Hepatocyte (in vitro differentiated cells): ENCODE data around the gene CD99L2. TPM values are rescaled to one million over a fixed set of nuclear protein-coding genes. Genes with fewer than 3 reads are reported as not detected.

ENCODE experiments used
- DNase-seq: peaks from one replicate; pipeline ENCODE4 v3.0.0-alpha.2; 2016; ENCODE audit warnings: low spot score
- H2AFZ ChIP-seq: fragments of 200-600 bp; sonication (generic); 2 replicates; pipeline ENCODE4 v1.6.0; 2016; ENCODE audit warnings: antibody characterized with exemption, mild to moderate bottlenecking
- H3K27ac ChIP-seq: fragments of 200-600 bp; sonication (generic); 2 replicates; pipeline ENCODE4 v1.5.1; 2016; ENCODE audit warnings: mild to moderate bottlenecking
- H3K27me3 ChIP-seq: fragments of 200-600 bp; sonication (generic); 2 replicates; pipeline ENCODE4 v1.6.1; 2016
- H3K36me3 ChIP-seq: fragments of 200-600 bp; sonication (generic); replicated peaks from 2 replicates; pipeline ENCODE4 v1.5.1; 2016; ENCODE audit warnings: low read depth; ENCODE audit not compliant: insufficient read depth
- H3K4me1 ChIP-seq: fragments of 200-600 bp; sonication (generic); 2 replicates; pipeline ENCODE4 v1.5.1; 2016; ENCODE audit warnings: mild to moderate bottlenecking, moderate library complexity; ENCODE audit not compliant: insufficient read depth
- H3K4me2 ChIP-seq: fragments of 200-600 bp; sonication (generic); 2 replicates; pipeline ENCODE4 v1.6.0; 2016
- H3K4me3 ChIP-seq: fragments of 200-600 bp; sonication (generic); 2 replicates; pipeline ENCODE4 v1.5.1; 2016; ENCODE audit warnings: mild to moderate bottlenecking
- H3K79me2 ChIP-seq: fragments of 200-600 bp; sonication (generic); 2 replicates; pipeline ENCODE4 v1.6.0; 2017; ENCODE audit warnings: mild to moderate bottlenecking
- H3K9me2 ChIP-seq: fragments of 200-600 bp; sonication (generic); replicated peaks from 2 replicates; pipeline ENCODE4 v1.6.0; 2017; ENCODE audit warnings: mild to moderate bottlenecking; ENCODE audit not compliant: insufficient read depth
- H3K9me3 ChIP-seq: fragments of 200-600 bp; sonication (generic); 2 replicates; pipeline ENCODE4 v1.5.1; 2016; ENCODE audit warnings: low read depth, mild to moderate bottlenecking
- H4K20me1 ChIP-seq: fragments of 200-600 bp; sonication (generic); 2 replicates; pipeline ENCODE4 v1.6.0; 2016; ENCODE audit warnings: mild to moderate bottlenecking; ENCODE audit not compliant: insufficient read depth, poor library complexity, severe bottlenecking
- EZH2 ChIP-seq: fragments of 200-600 bp; sonication (generic); IDR thresholded peaks from 2 replicates; pipeline ENCODE4 v1.6.1; 2016; ENCODE audit warnings: antibody characterized with exemption, mild to moderate bottlenecking, borderline replicate concordance
- EZH2phosphoT487 ChIP-seq: fragments of 200-600 bp; sonication (generic); IDR thresholded peaks from one replicate; pipeline ENCODE4 v1.6.1; 2018; ENCODE audit warnings: antibody characterized with exemption, mild to moderate bottlenecking, low read depth, moderate library complexity; ENCODE audit not compliant: unreplicated experiment, severe bottlenecking
- WGBS: methylation state at CpG from one replicate; pipeline ENCODE4 v1.1.6; 2016; ENCODE audit warnings: low lambda C conversion rate; ENCODE audit errors: missing lambda C conversion rate; 5-methylcytosine and 5-hydroxymethylcytosine counted together
- polyA plus RNA-seq: library from polyadenylated mRNA; unstranded; fragments of >200 nt; fragmentation: Nextera tagmentation; extraction: Ambion mirVana; gene quantifications from 2 replicates; pipeline ENCODE4 v1.2.1, GENCODE V29; 2016
- total RNA-seq: library from RNA; depleted of rRNA; stranded (reverse); fragments of >200 nt; gene quantifications from 2 replicates; pipeline ENCODE4 v1.2.3, GENCODE V29; 2014
- TF ChIP-seq, protein P1 (sequence below): fragments of 200-600 bp; sonication (generic); IDR thresholded peaks from 2 replicates; pipeline ENCODE4 v1.5.1; 2016; ENCODE audit warnings: antibody characterized with exemption, mild to moderate bottlenecking; ENCODE audit not compliant: poor library complexity

Gene CD99L2
- total and polyA plus RNA-seq, 2 experiments from 2014 or later: 32.0 to 35.1 TPM

DNA sequence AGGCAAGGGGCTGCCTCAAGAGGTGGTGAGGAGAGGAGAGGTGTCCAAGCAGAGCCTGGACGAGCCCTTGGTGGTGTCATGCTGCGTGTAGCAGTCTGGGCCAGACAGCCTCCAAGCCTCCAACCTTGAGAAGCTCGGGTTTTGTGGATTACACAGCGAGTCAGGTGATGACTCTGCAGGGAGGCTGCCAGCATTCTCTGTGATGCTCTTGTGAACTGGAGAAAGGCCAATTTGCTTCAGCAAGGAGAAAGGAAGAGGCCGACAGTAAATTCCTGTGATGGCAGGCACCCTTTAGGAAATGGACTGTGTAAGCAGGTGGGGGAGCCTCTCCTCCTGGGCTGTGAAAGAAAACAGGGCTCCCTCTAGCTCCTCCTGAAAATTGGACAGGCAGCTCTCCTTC lies 36.0 kb upstream of the CD99L2 start:
- 17% methylated on average over 5 of the region's 5 CpGs for WGBS
- Histone ChIP-seq H3K4me2 (peak overlapping the region; percentile 19), H3K27ac (peak overlapping the region; percentile 37), H3K4me1 (no peaks in the 10 kb centered on the region), H4K20me1 (no peaks in the 10 kb centered on the region), H3K9me3 (no peaks in the 10 kb centered on the region), H3K36me3 (no peaks in the 10 kb centered on the region), H3K9me2 (no peaks in the 10 kb centered on the region), H3K27me3 (no peaks in the 10 kb centered on the region), H2AFZ (peak overlapping the region; percentile 8), H3K79me2 (no peaks in the 10 kb centered on the region), H3K4me3 (no peak overlapping the region)
- TF ChIP-seq EZH2phosphoT487: no peak
- TF ChIP-seq, protein P1, sequence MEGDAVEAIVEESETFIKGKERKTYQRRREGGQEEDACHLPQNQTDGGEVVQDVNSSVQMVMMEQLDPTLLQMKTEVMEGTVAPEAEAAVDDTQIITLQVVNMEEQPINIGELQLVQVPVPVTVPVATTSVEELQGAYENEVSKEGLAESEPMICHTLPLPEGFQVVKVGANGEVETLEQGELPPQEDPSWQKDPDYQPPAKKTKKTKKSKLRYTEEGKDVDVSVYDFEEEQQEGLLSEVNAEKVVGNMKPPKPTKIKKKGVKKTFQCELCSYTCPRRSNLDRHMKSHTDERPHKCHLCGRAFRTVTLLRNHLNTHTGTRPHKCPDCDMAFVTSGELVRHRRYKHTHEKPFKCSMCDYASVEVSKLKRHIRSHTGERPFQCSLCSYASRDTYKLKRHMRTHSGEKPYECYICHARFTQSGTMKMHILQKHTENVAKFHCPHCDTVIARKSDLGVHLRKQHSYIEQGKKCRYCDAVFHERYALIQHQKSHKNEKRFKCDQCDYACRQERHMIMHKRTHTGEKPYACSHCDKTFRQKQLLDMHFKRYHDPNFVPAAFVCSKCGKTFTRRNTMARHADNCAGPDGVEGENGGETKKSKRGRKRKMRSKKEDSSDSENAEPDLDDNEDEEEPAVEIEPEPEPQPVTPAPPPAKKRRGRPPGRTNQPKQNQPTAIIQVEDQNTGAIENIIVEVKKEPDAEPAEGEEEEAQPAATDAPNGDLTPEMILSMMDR: no peak
- no peak for TF ChIP-seq EZH2
- peak; percentile 55 for DNase-seq

DNA sequence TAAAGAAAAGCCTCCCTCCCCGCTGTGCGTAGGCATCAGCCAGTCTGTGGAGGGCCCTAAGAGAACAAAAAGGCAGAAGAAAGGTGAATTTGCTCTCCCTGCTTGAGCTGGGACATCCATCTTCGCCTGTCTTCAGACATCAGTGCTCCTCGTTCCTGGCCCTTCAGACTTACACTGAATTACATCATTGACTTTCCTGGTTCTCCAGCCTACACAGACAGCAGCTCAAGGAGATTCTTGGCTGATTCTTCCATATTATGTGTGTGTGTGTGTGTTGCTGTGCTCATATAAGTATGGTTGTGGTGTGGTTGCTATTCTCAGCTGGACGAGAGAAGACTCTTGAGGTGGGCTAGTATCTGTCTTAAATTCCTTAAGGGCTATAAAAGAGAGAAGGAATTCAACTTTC lies 35.5 kb upstream of the CD99L2 start:
- 58% methylated on average over 5 of the region's 5 CpGs for WGBS
- H2AFZ ChIP-seq: peak overlapping the region; percentile 8
- H3K4me1 ChIP-seq: no peaks in the 10 kb centered on the region
- TF ChIP-seq EZH2 (no peak), EZH2phosphoT487 (no peak)
- TF ChIP-seq, protein P1: no peak
- no peak for DNase-seq
- peak overlapping the region; percentile 19 for H3K4me2 ChIP-seq
- H3K27me3 ChIP-seq: no peaks in the 10 kb centered on the region
- no peaks in the 10 kb centered on the region for H3K9me2 ChIP-seq
- peak overlapping the region; percentile 37 for H3K27ac ChIP-seq
- no peaks in the 10 kb centered on the region for H3K9me3 ChIP-seq
- no peaks in the 10 kb centered on the region for H3K36me3 ChIP-seq
- H4K20me1 ChIP-seq: no peaks in the 10 kb centered on the region
- H3K79me2 ChIP-seq: no peaks in the 10 kb centered on the region
- H3K4me3 ChIP-seq: no peak overlapping the region

DNA sequence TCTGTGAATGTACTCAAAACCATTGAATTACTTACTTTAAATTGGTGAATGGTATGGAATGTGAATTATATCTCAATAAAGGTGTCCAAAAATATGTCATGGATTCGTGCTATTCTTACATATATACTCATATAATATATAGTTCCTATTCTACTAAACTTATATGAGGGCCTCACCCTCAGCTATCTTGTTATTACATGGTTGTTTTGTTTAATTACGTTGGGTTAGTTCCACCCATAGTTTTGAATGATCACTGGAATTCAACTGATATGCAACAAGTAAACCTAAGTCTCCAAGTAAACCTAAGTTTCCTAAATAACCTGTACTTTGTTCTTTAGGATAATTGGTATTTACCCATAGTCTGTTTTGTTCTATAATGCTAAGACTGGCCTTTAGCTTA lies 30.6 kb upstream of the CD99L2 start:
- Histone ChIP-seq H3K27me3 (no peaks in the 10 kb centered on the region), H3K4me3 (no peak overlapping the region), H2AFZ (no peak overlapping the region), H3K79me2 (no peaks in the 10 kb centered on the region), H3K9me2 (no peaks in the 10 kb centered on the region), H3K4me1 (no peaks in the 10 kb centered on the region), H3K36me3 (no peaks in the 10 kb centered on the region), H3K27ac (no peak overlapping the region), H3K4me2 (no peak overlapping the region), H4K20me1 (no peaks in the 10 kb centered on the region), H3K9me3 (no peaks in the 10 kb centered on the region)
- TF ChIP-seq EZH2 (no peak), EZH2phosphoT487 (no peak)
- TF ChIP-seq, protein P1: no peak
- WGBS: 65% methylated on average over 2 of the region's 2 CpGs
- DNase-seq: no peak

DNA sequence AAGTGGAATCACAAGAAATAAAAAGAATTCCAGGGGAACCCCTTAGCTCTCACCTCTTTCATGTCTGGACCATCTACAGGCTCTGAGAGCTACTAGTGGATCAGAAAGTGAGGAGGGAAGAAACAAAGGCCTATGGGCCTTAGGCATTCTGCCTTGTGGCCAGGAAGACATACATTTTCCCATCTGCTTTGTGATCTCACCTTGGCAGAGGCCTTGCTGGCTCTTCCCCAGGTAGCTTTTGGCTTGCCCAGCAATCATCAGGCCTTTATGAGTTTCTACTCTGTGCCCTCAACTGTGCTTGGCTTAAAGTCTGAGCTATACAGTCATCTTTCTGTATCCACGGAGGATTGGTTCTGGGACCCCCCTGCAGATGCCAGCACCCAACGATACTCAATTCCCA lies 28.3 kb upstream of the CD99L2 start:
- H3K79me2 ChIP-seq: no peaks in the 10 kb centered on the region
- no peaks in the 10 kb centered on the region for H3K4me1 ChIP-seq
- no peaks in the 10 kb centered on the region for H3K36me3 ChIP-seq
- H4K20me1 ChIP-seq: no peaks in the 10 kb centered on the region
- no peak overlapping the region for H3K4me3 ChIP-seq
- H3K9me2 ChIP-seq: no peaks in the 10 kb centered on the region
- no peaks in the 10 kb centered on the region for H3K27me3 ChIP-seq
- no peak overlapping the region for H3K4me2 ChIP-seq
- H3K9me3 ChIP-seq: no peaks in the 10 kb centered on the region
- 94% methylated on average over 2 of the region's 2 CpGs for WGBS
- TF ChIP-seq EZH2: no peak
- TF ChIP-seq EZH2phosphoT487: no peak
- TF ChIP-seq, protein P1: no peak
- no peak overlapping the region for H2AFZ ChIP-seq
- no peak overlapping the region for H3K27ac ChIP-seq
- no peak for DNase-seq
